ENCODE data around the gene TUBB2B. TPM values are rescaled to one million over a fixed set of nuclear protein-coding genes. Genes with fewer than 3 reads are reported as not detected.

The TUBB2B gene
- polyA plus RNA-seq, 3 donors, result 0.15 to 3.5 TPM; not detected in 1

DNA sequence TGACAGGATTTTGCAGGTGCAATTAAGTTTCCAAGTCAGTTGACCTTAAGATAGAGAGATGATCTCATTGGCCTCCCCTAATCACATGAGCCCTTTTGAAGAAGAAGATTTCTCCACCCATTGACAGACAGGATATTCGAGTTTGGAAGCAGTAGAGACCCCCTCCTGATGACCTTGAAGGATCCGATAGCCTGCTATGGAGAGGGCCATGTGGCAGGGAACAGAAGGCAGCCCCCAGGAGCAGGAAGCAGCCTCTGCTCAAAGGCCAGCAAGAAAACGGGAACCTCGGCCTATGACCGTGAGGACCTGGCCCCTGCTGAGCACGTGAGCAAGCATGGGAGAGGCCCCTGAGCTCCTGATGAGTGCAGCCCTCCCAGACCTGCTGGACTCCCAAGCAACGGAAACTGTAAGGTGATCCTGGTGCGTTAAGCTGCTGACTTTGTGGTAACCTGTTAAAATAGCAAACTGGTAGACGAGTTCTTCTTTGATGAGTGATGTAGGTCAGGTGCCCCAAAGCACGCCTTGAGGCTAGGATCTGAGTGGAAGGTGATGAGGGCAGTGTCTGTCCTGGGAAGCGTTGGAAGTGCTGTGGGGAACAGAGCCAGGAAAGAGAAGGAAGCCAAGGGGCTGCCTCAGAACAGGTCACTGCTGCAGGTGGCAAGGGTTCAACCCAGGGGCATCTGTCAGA lies 51.6 kb downstream of the TUBB2B start:
- Histone ChIP-seq H3K9me3 (replicated peaks in 1 of 2; ENCODE audit: control insufficient read depth in 1 of 2, insufficient read depth in 1 of 2, low read length in 2 of 2) (no peaks in the 10 kb centered on the region), H3K4me2 (replicated peaks; ENCODE audit: extremely low read depth, low read length, poor library complexity, severe bottlenecking) (no peak overlapping the region), H3K4me1 (ENCODE audit: control insufficient read depth in 1 of 2, insufficient read depth in 2 of 2, low read length in 2 of 2) (peaks cover 0 to 4% of the 10 kb centered on the region in 2 donors), H3K4me3 (replicated peaks in 1 of 3; ENCODE audit: low read depth in 2 of 3, low read length in 3 of 3) (no peak overlapping the region), H3K79me2 (ENCODE audit: insufficient read depth, low read length) (no peaks in the 10 kb centered on the region), H3K27me3 (ENCODE audit: control insufficient read depth in 2 of 2, insufficient read depth in 2 of 2, low read length in 2 of 2) (no peaks in the 10 kb centered on the region), H4K20me1 (ENCODE audit: insufficient read depth, low read length) (no peaks in the 10 kb centered on the region), H3K27ac (ENCODE audit: low read depth in 1 of 2, low read length in 2 of 2) (no peak overlapping the region), H2AFZ (ENCODE audit: insufficient read depth, low read depth, low read length, poor library complexity, severe bottlenecking) (no peak overlapping the region), H3K36me3 (replicated peaks in 1 of 2; ENCODE audit: control insufficient read depth in 1 of 2, insufficient read depth in 2 of 2, low read length in 2 of 2) (no peaks in the 10 kb centered on the region), H3K9ac (ENCODE audit: insufficient read depth, low read length, poor library complexity, severe bottlenecking) (no peak overlapping the region)
- Mint-ChIP-seq H3K27me3 (ENCODE audit: low read depth in 3 of 3) (peaks cover 10 to 18% (median 14%) of the 10 kb centered on the region in 3 donors), H3K4me1 (peaks cover 14% of the 10 kb centered on the region), H3K9me3 (peaks cover 0 to 3% (median 0%) of the 10 kb centered on the region in 7 donors), H3K27ac (peak overlapping the region in 4 of 7 donors; percentile 7 to 58 (median 36)), H3K36me3 (no peaks in the 10 kb centered on the region), H3K4me3 (no peak overlapping the region)
- no peak for TF ChIP-seq CTCF (IDR thresholded peaks at IDR 0.05)
- intact Hi-C loops (cut with micrococcal nuclease), result no loop called here
- WGBS (ENCODE audit: insufficient coverage), result 77% methylated on average over 10 of the region's 11 CpGs
- peak in 1 of 3 donors; percentile 39 for DNase-seq

Other genes starting within 250 kb of the TUBB2B start
- 100 to 1,000 TPM in 2 of 3 donors, 10 to 100 TPM in 1; 30.0 to 281 (median 146) TPM for gene NQO2, start 227.8 kb downstream of the TUBB2B start, polyA plus RNA-seq
- 1 to 10 TPM; 6.0 to 9.6 (median 9.6) TPM for gene RIPK1, start 159.2 kb downstream of the TUBB2B start, polyA plus RNA-seq
- gene BPHL, start 108.9 kb downstream of the TUBB2B start, polyA plus RNA-seq, result 1 to 10 TPM; 4.6 to 7.8 (median 5.9) TPM
- 10 to 100 TPM in 1 of 3 donors, 1 to 10 TPM in 2; 2.4 to 74.3 (median 4.2) TPM for gene TUBB2A, start 70.1 kb downstream of the TUBB2B start, polyA plus RNA-seq
- 10 to 100 TPM; 23.6 to 31.1 (median 27.9) TPM for gene PSMG4, start 31.3 kb upstream of the TUBB2B start, polyA plus RNA-seq
- under 1 TPM in 1 of 3 donors, not detected in 2; 0.08 TPM for gene SLC22A23, start 229.4 kb upstream of the TUBB2B start, polyA plus RNA-seq

All from CD14-positive monocyte (primary cell).